GM23248 (cell line): ENCODE data around the gene SLC35A3.

ENCODE experiments used
- EZH2 ChIP-seq: fragments of 200-600 bp; sonication (generic); IDR thresholded peaks from 2 replicates; pipeline ENCODE4 v1.6.1; 2018; ENCODE audit warnings: antibody characterized with exemption, mild to moderate bottlenecking; ENCODE audit not compliant: insufficient read depth, poor library complexity, severe bottlenecking
- EZH2phosphoT487 ChIP-seq: fragments of 200-600 bp; sonication (generic); IDR thresholded peaks from 2 replicates; pipeline ENCODE4 v1.6.1; 2018; ENCODE audit warnings: antibody characterized with exemption, moderate library complexity, mild to moderate bottlenecking, low read depth; ENCODE audit not compliant: insufficient read depth

- TF ChIP-seq EZH2 (no peak), EZH2phosphoT487 (no peak)
Observed at GRCh38 chr1:100023482-100023881, 53.7 kb downstream of the SLC35A3 start.
